ENCODE results near the gene B4GALNT4.

- TF ChIP-seq, protein P1, sequence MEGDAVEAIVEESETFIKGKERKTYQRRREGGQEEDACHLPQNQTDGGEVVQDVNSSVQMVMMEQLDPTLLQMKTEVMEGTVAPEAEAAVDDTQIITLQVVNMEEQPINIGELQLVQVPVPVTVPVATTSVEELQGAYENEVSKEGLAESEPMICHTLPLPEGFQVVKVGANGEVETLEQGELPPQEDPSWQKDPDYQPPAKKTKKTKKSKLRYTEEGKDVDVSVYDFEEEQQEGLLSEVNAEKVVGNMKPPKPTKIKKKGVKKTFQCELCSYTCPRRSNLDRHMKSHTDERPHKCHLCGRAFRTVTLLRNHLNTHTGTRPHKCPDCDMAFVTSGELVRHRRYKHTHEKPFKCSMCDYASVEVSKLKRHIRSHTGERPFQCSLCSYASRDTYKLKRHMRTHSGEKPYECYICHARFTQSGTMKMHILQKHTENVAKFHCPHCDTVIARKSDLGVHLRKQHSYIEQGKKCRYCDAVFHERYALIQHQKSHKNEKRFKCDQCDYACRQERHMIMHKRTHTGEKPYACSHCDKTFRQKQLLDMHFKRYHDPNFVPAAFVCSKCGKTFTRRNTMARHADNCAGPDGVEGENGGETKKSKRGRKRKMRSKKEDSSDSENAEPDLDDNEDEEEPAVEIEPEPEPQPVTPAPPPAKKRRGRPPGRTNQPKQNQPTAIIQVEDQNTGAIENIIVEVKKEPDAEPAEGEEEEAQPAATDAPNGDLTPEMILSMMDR (IDR thresholded peaks at IDR 0.05): no peak
- TF ChIP-seq POLR2A (IDR thresholded peaks at IDR 0.05): no peak
Observed at GRCh38 chr11:324156-324555, 45.1 kb upstream of the B4GALNT4 start.
